GM23338 (cell line): ENCODE data around the gene BNC2. TPM values are rescaled to one million over a fixed set of nuclear protein-coding genes. Genes with fewer than 3 reads are reported as not detected.

Experiments
- CREB1 ChIP-seq: fragments of 250-450 bp; sonication (Bioruptor Pico); IDR thresholded peaks from 2 replicates; pipeline ENCODE4 v1.5.0; 2020; ENCODE audit warnings: low read depth, mild to moderate bottlenecking, moderate library complexity
- EZH2 ChIP-seq: fragments of 200-600 bp; sonication (generic); IDR thresholded peaks from one replicate; pipeline ENCODE4 v1.8.0; 2017; ENCODE audit warnings: antibody characterized with exemption, mild to moderate bottlenecking, low read depth; ENCODE audit not compliant: unreplicated experiment
- EZH2phosphoT487 ChIP-seq: fragments of 200-600 bp; sonication (generic); IDR thresholded peaks from one replicate; pipeline ENCODE4 v1.8.1; 2018; ENCODE audit warnings: antibody characterized with exemption; ENCODE audit not compliant: unreplicated experiment
- JUNB ChIP-seq: IDR thresholded peaks from one replicate; pipeline ENCODE4 v1.6.1; 2016; ENCODE audit warnings: antibody characterized with exemption; ENCODE audit not compliant: unreplicated experiment
- NANOG ChIP-seq: IDR thresholded peaks from 2 replicates; pipeline ENCODE4 v1.6.1; 2016; ENCODE audit warnings: antibody characterized with exemption, borderline replicate concordance
- POLR2AphosphoS5 ChIP-seq: IDR thresholded peaks from 2 replicates; pipeline ENCODE4 v1.6.1; 2016; ENCODE audit warnings: antibody characterized with exemption, low read depth
- REST ChIP-seq: IDR thresholded peaks from one replicate; pipeline ENCODE4 v1.6.1; 2018; ENCODE audit warnings: antibody characterized with exemption; ENCODE audit not compliant: unreplicated experiment
- STAT1 ChIP-seq: IDR thresholded peaks from one replicate; pipeline ENCODE4 v1.6.1; 2016; ENCODE audit warnings: antibody characterized with exemption; ENCODE audit not compliant: unreplicated experiment
- ZNF114 ChIP-seq: fragments of 250-450 bp; sonication (Bioruptor Pico); IDR thresholded peaks from 2 replicates; pipeline ENCODE4 v1.5.0; 2020; ENCODE audit warnings: mild to moderate bottlenecking, moderate library complexity
- ZNF331 ChIP-seq: fragments of 250-450 bp; sonication (Bioruptor Pico); IDR thresholded peaks from 2 replicates; pipeline ENCODE4 v1.5.0; 2020; ENCODE audit warnings: low read depth, mild to moderate bottlenecking, moderate library complexity
- polyA plus RNA-seq: library from polyadenylated mRNA; unstranded; fragments of >200 nt; fragmentation: Nextera tagmentation; extraction: Ambion mirVana; gene quantifications from 2 replicates; pipeline ENCODE4 v1.2.1, GENCODE V29; 2016
- total RNA-seq: library from RNA; depleted of rRNA; stranded (reverse); fragments of >200 nt; shearing (Covaris generic); gene quantifications from 2 replicates; pipeline ENCODE4 v1.2.3, GENCODE V29; 2014
- TF ChIP-seq, protein P1 (sequence below): fragments of 250-450 bp; sonication (Bioruptor Pico); IDR thresholded peaks from 2 replicates; pipeline ENCODE4 v1.5.0; 2020; ENCODE audit warnings: mild to moderate bottlenecking, moderate library complexity
- TF ChIP-seq, protein P2 (sequence below), 2 experiments: fragments of 200-600 bp in 1 of 2; sonication (generic) in 1 of 2; conservative IDR thresholded peaks; 2 replicates each; pipeline versions ENCODE4 v1.5.1 to v1.6.1; 2016 to 2017; ENCODE audit warnings: antibody characterized with exemption in 2 of 2, low read depth in 2 of 2, mild to moderate bottlenecking in 2 of 2, moderate library complexity in 1 of 2

The BNC2 gene
- total and polyA plus RNA-seq, 2 experiments from 2014 or later: 12.7 to 13.2 TPM

DNA sequence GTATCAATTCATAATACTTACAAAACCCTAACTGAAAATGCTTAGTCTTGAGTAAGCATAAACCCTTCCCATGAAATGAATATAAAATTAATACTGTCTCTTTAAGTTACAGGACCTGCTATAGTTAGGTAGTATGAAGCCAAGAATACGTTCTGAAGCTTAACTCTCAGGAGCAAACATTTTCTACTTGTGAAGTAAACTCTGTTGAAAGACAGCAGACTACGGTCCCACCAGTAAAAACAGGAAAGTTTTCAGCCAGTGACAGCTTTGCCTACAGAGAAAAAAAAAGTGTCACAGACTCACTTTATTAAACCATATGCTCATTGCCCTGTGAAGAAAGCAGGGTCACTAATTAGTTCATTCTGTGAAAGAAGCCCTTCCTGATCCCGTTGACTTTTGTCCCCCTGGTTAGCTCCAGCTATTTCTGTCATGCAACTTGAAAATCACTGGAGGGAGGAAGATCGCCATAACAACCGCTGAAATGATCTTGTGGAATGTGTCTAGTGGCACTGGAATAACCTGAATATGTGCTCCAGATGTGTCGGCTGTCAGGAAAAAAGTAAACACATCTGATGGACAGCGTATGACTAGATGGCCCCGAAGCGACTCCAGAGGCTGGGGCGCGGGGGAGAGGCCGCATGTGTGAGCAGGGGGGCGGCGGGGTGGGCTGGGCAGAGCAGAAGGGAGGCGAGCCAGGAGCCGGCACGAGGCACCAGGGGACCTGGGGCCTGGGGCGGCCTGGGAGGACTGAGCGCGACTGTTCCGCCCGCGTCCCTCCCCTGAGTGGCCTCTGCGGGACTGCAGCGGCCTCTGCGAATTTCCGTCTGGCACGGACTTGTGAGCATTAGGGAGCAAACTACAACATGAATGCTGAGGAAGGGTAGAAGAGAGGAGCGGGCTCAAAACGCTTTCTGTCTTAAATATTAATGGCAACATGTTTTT is 41.9 kb downstream of the BNC2 start (continued):
- TF ChIP-seq, protein P1, sequence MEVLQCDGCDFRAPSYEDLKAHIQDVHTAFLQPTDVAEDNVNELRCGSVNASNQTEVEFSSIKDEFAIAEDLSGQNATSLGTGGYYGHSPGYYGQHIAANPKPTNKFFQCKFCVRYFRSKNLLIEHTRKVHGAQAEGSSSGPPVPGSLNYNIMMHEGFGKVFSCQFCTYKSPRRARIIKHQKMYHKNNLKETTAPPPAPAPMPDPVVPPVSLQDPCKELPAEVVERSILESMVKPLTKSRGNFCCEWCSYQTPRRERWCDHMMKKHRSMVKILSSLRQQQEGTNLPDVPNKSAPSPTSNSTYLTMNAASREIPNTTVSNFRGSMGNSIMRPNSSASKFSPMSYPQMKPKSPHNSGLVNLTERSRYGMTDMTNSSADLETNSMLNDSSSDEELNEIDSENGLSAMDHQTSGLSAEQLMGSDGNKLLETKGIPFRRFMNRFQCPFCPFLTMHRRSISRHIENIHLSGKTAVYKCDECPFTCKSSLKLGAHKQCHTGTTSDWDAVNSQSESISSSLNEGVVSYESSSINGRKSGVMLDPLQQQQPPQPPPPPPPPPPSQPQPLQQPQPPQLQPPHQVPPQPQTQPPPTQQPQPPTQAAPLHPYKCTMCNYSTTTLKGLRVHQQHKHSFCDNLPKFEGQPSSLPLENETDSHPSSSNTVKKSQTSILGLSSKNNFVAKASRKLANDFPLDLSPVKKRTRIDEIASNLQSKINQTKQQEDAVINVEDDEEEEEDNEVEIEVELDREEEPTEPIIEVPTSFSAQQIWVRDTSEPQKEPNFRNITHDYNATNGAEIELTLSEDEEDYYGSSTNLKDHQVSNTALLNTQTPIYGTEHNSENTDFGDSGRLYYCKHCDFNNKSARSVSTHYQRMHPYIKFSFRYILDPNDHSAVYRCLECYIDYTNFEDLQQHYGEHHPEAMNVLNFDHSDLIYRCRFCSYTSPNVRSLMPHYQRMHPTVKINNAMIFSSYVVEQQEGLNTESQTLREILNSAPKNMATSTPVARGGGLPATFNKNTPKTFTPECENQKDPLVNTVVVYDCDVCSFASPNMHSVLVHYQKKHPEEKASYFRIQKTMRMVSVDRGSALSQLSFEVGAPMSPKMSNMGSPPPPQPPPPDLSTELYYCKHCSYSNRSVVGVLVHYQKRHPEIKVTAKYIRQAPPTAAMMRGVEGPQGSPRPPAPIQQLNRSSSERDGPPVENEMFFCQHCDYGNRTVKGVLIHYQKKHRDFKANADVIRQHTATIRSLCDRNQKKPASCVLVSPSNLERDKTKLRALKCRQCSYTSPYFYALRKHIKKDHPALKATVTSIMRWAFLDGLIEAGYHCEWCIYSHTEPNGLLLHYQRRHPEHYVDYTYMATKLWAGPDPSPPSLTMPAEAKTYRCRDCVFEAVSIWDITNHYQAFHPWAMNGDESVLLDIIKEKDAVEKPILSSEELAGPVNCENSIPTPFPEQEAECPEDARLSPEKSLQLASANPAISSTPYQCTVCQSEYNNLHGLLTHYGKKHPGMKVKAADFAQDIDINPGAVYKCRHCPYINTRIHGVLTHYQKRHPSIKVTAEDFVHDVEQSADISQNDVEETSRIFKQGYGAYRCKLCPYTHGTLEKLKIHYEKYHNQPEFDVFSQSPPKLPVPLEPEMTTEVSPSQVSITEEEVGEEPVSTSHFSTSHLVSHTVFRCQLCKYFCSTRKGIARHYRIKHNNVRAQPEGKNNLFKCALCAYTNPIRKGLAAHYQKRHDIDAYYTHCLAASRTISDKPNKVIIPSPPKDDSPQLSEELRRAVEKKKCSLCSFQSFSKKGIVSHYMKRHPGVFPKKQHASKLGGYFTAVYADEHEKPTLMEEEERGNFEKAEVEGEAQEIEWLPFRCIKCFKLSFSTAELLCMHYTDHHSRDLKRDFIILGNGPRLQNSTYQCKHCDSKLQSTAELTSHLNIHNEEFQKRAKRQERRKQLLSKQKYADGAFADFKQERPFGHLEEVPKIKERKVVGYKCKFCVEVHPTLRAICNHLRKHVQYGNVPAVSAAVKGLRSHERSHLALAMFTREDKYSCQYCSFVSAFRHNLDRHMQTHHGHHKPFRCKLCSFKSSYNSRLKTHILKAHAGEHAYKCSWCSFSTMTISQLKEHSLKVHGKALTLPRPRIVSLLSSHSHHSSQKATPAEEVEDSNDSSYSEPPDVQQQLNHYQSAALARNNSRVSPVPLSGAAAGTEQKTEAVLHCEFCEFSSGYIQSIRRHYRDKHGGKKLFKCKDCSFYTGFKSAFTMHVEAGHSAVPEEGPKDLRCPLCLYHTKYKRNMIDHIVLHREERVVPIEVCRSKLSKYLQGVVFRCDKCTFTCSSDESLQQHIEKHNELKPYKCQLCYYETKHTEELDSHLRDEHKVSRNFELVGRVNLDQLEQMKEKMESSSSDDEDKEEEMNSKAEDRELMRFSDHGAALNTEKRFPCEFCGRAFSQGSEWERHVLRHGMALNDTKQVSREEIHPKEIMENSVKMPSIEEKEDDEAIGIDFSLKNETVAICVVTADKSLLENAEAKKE (CRISPR knock-in tag): no peak
- no peak for TF ChIP-seq REST
- no peak for TF ChIP-seq JUNB
- TF ChIP-seq NANOG: no peak
- TF ChIP-seq STAT1: no peak
- TF ChIP-seq CREB1 (CRISPR knock-in tag): no peak
- TF ChIP-seq ZNF114 (CRISPR knock-in tag): no peak
- TF ChIP-seq, protein P2, sequence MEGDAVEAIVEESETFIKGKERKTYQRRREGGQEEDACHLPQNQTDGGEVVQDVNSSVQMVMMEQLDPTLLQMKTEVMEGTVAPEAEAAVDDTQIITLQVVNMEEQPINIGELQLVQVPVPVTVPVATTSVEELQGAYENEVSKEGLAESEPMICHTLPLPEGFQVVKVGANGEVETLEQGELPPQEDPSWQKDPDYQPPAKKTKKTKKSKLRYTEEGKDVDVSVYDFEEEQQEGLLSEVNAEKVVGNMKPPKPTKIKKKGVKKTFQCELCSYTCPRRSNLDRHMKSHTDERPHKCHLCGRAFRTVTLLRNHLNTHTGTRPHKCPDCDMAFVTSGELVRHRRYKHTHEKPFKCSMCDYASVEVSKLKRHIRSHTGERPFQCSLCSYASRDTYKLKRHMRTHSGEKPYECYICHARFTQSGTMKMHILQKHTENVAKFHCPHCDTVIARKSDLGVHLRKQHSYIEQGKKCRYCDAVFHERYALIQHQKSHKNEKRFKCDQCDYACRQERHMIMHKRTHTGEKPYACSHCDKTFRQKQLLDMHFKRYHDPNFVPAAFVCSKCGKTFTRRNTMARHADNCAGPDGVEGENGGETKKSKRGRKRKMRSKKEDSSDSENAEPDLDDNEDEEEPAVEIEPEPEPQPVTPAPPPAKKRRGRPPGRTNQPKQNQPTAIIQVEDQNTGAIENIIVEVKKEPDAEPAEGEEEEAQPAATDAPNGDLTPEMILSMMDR (conservative IDR thresholded peaks at IDR 0.05; ENCODE audit: low read depth in 2 of 2): no peak
- TF ChIP-seq EZH2phosphoT487: no peak
- TF ChIP-seq EZH2: no peak
- no peak for TF ChIP-seq ZNF331 (CRISPR knock-in tag)
- TF ChIP-seq POLR2AphosphoS5: no peak
